ENCODE data around the gene HP1BP3.
A peak's percentile ranks its signal among the peaks of the same experiment; 100 is the strongest.
"Not testable (repeated sequence)": the region's sequence is repeated elsewhere in the genome, so short reads cannot be mapped to it uniquely, and the experiment has no call there.

HP1BP3 gene

DNA sequence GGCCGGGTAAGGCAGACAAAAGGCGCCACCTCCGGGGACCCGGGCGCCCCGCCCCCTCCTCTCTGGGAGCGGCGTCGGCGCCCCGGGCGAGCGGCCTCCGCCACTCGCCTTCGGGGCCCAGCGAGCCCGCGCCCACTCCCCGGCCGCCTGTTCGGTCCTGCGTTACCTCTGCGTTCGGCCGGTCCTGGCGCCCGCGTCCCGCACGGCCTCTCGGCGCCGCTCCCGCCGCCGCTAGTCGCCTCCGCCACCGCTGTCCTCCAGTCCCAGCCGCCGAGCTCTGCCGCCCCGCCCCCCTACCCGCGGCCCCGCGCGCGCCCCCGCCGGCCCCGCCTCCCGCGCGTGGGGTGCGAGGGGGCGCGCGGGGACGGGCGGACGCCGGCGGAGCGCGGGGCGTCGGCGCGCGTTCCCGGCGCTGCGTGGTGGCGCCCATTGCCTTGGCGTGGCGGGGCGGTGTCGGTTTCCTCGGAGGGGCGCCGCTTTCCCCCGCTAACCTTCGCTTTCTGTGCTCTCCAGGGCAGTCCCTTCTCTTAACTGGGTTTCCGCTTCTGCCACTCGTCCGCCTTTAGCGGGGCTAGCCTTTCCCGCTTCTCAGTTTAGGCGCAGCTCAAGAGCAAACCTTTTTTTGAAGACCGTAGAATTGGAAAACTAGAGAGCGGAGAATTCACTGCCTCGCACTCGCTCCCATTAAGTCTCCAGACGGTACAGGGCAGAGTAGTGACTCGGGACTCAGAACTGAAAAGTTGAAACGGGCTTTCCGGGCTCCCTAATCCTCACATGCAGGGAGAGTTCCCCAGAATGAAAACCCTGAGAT lies at the start of gene HP1BP3:
TSS of gene HP1BP3 (minus strand) at position 279 of the 811 bp plus-strand sequence. CDS start 6,867 bp downstream, outside the sequence.
- peak; percentile 59 to 85 (median 71) for DNase-seq

DNA sequence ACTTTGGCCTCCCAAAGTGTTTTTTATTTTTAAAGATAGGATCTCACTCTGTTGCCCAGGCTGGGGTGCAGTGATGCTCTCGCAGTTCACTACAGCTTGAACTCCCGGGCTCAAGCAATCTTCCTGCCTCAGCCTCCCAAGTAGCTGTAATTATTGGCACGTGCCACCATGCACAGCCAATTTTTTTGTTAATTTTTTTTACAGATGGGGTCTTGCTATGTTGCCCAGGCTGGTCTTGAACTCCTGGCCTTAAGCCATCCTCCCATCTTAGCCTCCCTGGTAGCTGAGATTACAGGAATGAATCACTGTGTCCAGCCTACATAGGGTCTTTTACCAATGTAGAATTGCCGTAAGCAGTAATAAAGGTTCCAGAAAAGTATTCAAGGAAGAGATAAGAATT lies 49.1 kb upstream of the HP1BP3 start:
- DNase-seq: no peak

DNA sequence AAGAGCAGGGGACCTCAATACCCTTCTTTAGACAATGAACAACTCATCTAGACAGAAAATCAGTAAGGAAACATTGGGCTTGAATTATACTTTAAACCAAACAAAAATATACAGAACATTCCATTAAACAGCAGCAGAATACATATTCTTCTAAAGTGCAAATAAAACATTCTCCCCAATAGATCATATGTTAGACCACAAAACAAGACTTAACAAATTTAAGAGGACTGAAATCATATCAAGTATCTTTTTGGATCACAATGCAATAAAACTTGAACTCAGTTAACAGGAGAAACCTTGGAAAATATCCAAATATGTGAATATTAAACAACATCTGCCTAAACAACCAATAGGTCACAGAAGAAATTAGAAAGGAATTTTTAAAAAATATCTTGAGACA lies 47.7 kb upstream of the HP1BP3 start:
- DNase-seq: no peak

GRCh38 chr1:20834192-20834591 lies 47.1 kb upstream of the HP1BP3 start:
- no peak for DNase-seq

DNA sequence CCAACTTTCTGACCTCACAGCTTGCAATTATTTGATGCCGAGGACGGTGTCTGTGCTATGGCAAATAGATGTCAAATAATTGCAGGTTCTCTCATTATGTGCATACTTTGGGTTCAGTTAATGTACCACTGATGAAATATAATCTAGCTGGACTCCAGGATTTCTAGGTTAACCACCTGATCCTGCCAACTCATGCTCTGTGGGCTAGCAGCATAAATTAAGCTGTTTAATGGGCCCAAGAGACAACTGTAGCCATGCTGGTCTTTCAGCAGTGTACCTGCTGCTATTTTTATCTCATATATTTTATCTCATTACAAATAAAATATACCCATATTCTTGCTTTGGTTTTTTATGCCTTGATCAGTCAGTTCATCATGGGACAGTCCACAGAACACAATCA lies 43.3 kb upstream of the HP1BP3 start:
- no peak for DNase-seq

GRCh38 chr1:20829946-20830345 lies 42.8 kb upstream of the HP1BP3 start:
- no peak for DNase-seq

DNA sequence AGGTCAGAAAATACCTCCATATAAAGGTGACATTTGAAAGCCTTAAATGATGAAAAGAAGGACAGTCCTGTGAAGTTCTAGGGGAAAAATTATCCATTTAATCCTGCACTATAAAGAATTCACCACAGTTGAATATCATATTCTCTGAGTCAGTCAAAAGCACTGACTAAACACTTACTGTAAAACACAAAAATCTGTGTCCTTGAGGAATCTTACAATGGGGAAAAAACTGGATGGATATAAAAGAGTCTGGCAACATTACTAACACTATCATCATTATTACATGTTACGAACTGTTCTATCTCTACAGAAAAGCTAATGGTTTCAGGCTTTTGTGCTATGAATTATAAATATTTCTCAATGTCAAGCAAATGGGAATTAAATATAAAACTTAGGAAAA lies 42.4 kb upstream of the HP1BP3 start:
- DNase-seq: no peak

- no peak for DNase-seq
Measured at GRCh38 chr1:20823845-20824244, 36.7 kb upstream of the HP1BP3 start.

GRCh38 chr1:20821466-20821865 lies 34.4 kb upstream of the HP1BP3 start:
- no peak for DNase-seq

GRCh38 chr1:20819818-20820217 lies 32.7 kb upstream of the HP1BP3 start:
- no peak for DNase-seq

- no peak for DNase-seq
Measured at GRCh38 chr1:20814534-20814871, 27.4 kb upstream of the HP1BP3 start.

- DNase-seq: no peak
Measured at GRCh38 chr1:20811916-20812315, 24.8 kb upstream of the HP1BP3 start.

DNA sequence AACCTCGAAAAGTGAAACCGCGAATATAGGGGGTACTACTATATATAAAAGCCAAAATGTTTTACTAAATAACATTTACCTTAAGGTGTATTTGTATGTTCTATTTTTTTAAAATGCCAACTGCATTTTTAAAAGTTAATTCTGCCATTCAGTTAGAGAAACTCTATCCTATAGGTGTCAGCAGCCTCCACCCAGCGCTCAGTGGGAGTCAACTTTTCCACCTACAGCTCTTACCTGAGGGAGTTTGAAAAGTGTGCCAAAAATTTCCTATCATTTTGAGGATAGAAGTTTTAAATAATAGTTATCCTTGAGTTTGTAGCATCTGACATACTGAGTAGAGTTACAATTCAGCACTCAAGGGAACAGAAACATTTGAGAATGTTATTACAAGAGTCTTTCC lies 6.1 kb upstream of the HP1BP3 start:
- no peak for DNase-seq

GRCh38 chr1:20792196-20792595 lies 5.1 kb upstream of the HP1BP3 start:
- no peak for DNase-seq

GRCh38 chr1:20790785-20791184 lies 3.7 kb upstream of the HP1BP3 start:
- no peak for DNase-seq

DNA sequence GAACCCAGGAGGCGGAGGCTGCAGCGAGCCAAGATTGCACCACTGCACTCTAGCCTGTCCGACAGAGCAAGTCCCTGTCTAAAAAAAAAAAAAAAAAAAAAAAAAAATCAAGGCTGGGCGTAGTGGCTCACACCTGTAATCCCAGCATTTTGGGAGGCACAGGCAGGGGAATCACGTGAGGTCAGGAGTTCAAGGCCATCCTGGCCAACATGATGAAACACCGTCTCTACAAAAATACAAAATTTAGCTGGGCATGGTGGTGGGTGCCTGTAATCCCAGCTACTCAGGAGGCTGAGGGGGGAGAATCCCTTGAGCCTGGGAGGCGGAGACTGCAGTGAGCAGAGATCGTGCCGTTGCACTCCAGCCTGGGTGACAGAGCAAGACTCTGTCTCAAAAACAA lies 2.5 kb upstream of the HP1BP3 start:
- DNase-seq: not testable (repeated sequence)

DNA sequence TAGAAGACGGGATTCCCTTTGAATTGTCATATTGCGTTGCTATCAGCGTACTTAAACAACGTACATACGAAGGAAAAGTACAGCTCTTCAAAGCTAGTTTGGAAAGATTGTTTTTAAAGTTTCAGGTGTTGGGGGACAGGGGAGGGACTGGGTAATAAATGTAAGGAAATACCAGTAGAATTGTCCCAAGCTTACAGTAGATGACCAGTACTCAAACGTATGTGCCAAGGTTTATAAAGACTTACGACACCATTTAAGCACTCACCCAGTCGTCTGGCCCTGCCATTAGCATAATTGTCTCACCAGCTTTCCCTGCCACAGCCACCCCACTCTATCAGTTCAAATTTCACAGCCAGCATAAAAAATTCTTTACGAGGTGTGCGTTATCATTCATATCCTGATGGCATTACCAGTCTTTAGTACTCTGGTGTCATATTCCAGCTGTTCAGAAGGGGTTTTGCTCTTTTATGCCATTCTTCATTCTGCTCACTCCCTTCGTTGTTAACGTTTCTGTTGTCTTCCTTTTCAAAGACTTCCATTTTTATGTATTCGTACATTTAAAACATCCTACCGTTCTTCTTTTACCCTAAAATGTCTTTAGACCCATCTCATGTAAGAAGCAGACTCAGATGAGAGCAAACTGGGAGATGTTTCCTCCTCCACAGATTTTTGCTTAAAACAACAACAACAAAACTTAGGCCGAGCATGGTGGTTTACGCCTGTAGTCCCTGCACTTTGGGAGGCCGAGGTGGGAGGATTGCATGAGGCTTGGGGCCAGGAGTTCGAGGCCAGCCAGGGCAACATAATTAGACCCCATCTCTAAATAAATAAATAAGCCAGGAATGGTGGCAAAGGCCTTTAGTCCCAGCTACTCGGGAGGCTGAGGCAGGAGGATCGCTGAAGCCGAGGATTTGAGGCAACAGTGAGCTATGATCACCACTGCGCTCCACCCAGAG lies 1.0 kb upstream of the HP1BP3 start:
- no peak for DNase-seq

DNA sequence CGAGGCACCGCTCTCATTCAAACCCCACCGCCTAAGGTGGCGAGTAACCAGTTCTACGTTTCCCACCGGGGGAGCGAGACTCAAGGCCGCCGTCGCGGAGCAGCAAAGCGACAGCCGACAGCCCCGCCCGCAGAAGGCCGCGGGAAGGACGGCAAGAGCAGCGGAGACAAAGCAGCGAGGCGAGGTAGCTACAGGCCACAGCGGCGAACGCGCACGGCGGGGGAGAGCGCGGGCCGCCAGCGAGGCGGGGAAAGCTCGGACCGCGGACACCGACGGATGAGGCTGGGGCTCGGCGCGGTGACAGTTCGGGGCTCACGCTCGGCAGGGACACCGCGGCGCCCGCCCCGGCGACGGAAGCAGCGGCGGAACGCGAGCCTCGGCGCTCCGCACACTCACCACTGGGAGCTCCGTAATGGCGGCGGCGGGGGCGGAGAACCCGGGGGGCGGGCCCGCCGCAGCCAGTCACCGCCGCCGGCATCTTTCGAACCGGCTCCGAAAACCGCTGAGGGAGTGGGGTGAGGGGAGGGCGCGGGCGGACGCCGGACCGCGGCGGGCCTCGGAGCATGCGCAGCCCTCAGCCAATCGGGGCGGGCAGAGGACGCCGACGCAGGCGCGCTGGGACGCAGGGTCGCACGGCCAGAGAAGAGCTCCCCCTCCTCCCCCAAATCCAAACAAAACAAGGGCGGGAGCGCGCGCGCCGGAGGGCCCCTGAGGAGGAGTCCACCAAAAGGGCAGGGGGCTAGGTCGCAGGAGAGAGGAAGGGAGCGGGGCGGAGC lies 666 bp downstream of the HP1BP3 start:
- peak; percentile 88 to 95 (median 90) for DNase-seq

DNA sequence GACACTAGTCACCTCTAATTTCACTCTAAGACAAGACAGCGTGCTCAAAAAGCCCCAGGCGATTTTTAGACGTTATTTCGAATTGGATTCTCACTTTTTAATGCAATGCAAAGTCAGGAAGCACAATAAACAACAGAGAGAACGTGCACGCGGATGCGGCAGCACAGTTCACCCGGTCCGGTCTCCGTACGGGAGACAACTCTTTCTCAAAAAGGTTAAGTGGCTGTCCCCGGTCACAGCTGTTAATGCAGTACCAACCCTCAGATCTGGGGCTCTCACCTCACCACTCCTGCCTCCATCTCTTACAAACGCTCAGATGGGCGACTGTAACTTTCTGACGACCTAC lies 1.2 kb downstream of the HP1BP3 start:
- peak in 1 of 4 experiments; percentile 24 for DNase-seq

DNA sequence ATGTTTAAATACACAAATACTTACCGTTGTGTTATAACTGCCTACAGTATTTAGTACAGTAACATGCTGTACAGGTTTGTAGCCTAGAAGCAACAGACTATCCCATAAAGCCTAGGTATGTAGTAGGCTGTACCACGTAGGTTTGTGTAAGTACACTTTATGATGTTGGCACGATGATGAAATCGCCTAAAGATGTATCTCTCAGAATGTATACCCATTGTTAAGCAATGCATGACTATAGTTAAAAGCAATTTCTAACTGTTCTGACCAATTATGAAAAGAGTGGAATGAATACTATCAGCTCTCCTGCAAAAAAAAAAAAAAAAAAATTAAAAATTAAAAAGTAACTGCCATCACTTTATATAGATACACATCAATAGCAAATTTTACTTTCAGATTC lies 11.4 kb downstream of the HP1BP3 start:
- no peak for DNase-seq

- no peak for DNase-seq
Measured at GRCh38 chr1:20771780-20772179, 15.3 kb downstream of the HP1BP3 start.

DNA sequence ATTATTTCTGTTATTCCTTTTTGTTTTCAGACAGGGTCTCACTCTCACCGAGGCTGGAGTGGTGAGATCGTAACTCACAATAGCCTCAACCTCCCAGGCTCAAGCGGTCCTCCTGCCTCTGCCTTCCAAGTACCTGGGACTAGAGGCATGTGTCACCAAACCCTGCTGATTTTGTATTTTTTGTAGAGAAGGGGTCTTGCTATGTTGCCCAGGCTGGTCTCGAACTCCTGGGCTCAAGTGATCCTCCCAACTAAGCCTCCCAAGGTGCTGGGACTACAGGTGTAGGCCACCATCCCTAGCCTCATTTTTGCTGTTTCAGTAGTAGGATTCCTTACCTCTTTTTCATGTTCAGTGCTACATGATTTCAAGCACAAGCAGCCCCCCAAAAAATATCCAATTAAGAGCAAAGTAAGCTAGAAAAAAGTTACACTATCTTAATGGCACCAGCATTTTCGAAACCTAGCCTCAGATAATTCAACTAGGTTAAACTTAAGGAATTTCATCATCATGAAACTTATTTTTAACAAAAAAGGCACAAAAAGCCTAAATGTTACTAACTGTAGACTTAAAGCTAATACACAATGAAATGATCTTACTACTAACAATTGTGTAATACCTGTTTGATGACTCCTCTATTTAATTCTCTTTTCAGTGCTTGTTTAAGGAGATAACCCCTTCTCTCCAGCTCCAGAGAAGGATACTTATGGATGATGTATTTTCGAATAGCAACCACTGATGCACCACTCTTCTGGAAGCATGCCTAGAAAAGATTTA lies 16.6 kb downstream of the HP1BP3 start:
- no peak for DNase-seq

GRCh38 chr1:20767271-20767670 lies 19.8 kb downstream of the HP1BP3 start:
- DNase-seq: no peak

Data from activated naive CD4-positive, alpha-beta T cell (primary cell).